DOHH2 (cell line): Measurements from ENCODE around the gene PCCA.

Experiments used
- CTCF ChIP-seq: fragments of 200-600 bp; sonication (generic); IDR thresholded peaks from one replicate; pipeline ENCODE4 v1.5.1; 2014; ENCODE audit warnings: antibody characterized with exemption, mild to moderate bottlenecking, low read depth, low read length; ENCODE audit not compliant: poor library complexity, severe bottlenecking
- EZH2phosphoT487 ChIP-seq: fragments of 200-600 bp; sonication (generic); IDR thresholded peaks from 2 replicates; pipeline ENCODE4 v1.6.1; 2017; ENCODE audit warnings: borderline replicate concordance, mild to moderate bottlenecking, antibody characterized with exemption, low read length, moderate library complexity, mixed read lengths

- no peak for TF ChIP-seq EZH2phosphoT487
- TF ChIP-seq CTCF = no peak
Measured at GRCh38 chr13:100234006-100234405, 145.1 kb downstream of the PCCA start.
